ENCODE results near the gene ARF6. TPM values are rescaled to one million over a fixed set of nuclear protein-coding genes. Genes with fewer than 3 reads are reported as not detected.

Gene ARF6
- total and polyA plus RNA-seq, 10 of the 15 experiments (the other 5 are each of a cell fraction or from before 2014, with no cell fraction given): 46.8 to 128 (median 71.9) TPM

DNA sequence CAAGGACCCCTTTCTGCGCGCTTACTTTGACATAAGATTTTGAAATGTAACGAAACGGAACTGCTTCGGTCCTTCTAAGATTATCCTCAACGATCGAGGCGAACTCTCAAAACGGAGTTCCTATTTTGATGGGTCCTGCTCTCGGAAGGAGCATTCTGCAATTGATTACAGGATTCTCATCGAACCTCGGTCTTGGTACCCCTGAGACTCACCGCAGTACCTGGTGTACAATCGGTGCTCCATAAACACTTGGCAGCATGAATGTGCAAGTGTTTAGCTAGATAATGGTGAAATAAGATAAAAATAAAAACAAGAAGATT is 39.8 kb upstream of the ARF6 start (continued):
- TF ChIP-seq JUNB (IDR thresholded peaks at IDR 0.05) (no peak), SMARCA5 (IDR thresholded peaks at IDR 0.05) (no peak), MEF2B (IDR thresholded peaks at IDR 0.05; ENCODE audit: partially characterized antibody, poor library complexity, severe bottlenecking) (no peak), NFXL1 (IDR thresholded peaks at IDR 0.05; ENCODE audit: borderline replicate concordance) (no peak), ZNF384 (IDR thresholded peaks at IDR 0.05; ENCODE audit: borderline replicate concordance, low read depth, low read length) (no peak), STAT3 (IDR thresholded peaks at IDR 0.05; ENCODE audit: low read depth, low read length) (no peak), HDAC6 (IDR thresholded peaks at IDR 0.05; ENCODE audit: unreplicated experiment) (no peak)
- TF ChIP-seq, protein P1, sequence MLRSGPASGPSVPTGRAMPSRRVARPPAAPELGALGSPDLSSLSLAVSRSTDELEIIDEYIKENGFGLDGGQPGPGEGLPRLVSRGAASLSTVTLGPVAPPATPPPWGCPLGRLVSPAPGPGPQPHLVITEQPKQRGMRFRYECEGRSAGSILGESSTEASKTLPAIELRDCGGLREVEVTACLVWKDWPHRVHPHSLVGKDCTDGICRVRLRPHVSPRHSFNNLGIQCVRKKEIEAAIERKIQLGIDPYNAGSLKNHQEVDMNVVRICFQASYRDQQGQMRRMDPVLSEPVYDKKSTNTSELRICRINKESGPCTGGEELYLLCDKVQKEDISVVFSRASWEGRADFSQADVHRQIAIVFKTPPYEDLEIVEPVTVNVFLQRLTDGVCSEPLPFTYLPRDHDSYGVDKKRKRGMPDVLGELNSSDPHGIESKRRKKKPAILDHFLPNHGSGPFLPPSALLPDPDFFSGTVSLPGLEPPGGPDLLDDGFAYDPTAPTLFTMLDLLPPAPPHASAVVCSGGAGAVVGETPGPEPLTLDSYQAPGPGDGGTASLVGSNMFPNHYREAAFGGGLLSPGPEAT (IDR thresholded peaks at IDR 0.05; ENCODE audit: low read depth): no peak
- TF ChIP-seq, protein P2, sequence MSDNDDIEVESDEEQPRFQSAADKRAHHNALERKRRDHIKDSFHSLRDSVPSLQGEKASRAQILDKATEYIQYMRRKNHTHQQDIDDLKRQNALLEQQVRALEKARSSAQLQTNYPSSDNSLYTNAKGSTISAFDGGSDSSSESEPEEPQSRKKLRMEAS (IDR thresholded peaks at IDR 0.05; ENCODE audit: low read depth, low read length): no peak
- TF ChIP-seq, protein P3, sequence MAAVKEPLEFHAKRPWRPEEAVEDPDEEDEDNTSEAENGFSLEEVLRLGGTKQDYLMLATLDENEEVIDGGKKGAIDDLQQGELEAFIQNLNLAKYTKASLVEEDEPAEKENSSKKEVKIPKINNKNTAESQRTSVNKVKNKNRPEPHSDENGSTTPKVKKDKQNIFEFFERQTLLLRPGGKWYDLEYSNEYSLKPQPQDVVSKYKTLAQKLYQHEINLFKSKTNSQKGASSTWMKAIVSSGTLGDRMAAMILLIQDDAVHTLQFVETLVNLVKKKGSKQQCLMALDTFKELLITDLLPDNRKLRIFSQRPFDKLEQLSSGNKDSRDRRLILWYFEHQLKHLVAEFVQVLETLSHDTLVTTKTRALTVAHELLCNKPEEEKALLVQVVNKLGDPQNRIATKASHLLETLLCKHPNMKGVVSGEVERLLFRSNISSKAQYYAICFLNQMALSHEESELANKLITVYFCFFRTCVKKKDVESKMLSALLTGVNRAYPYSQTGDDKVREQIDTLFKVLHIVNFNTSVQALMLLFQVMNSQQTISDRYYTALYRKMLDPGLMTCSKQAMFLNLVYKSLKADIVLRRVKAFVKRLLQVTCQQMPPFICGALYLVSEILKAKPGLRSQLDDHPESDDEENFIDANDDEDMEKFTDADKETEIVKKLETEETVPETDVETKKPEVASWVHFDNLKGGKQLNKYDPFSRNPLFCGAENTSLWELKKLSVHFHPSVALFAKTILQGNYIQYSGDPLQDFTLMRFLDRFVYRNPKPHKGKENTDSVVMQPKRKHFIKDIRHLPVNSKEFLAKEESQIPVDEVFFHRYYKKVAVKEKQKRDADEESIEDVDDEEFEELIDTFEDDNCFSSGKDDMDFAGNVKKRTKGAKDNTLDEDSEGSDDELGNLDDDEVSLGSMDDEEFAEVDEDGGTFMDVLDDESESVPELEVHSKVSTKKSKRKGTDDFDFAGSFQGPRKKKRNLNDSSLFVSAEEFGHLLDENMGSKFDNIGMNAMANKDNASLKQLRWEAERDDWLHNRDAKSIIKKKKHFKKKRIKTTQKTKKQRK (IDR thresholded peaks at IDR 0.05; ENCODE audit: low read depth, low read length): no peak
- TF ChIP-seq, protein P4, sequence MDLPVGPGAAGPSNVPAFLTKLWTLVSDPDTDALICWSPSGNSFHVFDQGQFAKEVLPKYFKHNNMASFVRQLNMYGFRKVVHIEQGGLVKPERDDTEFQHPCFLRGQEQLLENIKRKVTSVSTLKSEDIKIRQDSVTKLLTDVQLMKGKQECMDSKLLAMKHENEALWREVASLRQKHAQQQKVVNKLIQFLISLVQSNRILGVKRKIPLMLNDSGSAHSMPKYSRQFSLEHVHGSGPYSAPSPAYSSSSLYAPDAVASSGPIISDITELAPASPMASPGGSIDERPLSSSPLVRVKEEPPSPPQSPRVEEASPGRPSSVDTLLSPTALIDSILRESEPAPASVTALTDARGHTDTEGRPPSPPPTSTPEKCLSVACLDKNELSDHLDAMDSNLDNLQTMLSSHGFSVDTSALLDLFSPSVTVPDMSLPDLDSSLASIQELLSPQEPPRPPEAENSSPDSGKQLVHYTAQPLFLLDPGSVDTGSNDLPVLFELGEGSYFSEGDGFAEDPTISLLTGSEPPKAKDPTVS (IDR thresholded peaks at IDR 0.05; ENCODE audit: low read depth, low read length): no peak
- TF ChIP-seq, protein P5, sequence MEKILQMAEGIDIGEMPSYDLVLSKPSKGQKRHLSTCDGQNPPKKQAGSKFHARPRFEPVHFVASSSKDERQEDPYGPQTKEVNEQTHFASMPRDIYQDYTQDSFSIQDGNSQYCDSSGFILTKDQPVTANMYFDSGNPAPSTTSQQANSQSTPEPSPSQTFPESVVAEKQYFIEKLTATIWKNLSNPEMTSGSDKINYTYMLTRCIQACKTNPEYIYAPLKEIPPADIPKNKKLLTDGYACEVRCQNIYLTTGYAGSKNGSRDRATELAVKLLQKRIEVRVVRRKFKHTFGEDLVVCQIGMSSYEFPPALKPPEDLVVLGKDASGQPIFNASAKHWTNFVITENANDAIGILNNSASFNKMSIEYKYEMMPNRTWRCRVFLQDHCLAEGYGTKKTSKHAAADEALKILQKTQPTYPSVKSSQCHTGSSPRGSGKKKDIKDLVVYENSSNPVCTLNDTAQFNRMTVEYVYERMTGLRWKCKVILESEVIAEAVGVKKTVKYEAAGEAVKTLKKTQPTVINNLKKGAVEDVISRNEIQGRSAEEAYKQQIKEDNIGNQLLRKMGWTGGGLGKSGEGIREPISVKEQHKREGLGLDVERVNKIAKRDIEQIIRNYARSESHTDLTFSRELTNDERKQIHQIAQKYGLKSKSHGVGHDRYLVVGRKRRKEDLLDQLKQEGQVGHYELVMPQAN (conservative IDR thresholded peaks at IDR 0.05): no peak; the same call in 1 of the 2 replicates
